K562 (cell line): ENCODE data around the gene DSCAM.

ENCODE experiments used
- CTCF ChIP-seq, 3 experiments: IDR thresholded peaks in 2 of 3; conservative IDR thresholded peaks in 1 of 3; 2 replicates each; pipeline ENCODE4 v1.5.1; 2011 to 2012; ENCODE audit warnings: low read length in 3 of 3, mild to moderate bottlenecking in 3 of 3, control low read depth in 2 of 3, improper control_type of control experiment in 1 of 3, inconsistent platforms in 1 of 3, low read depth in 1 of 3, mixed read lengths in 1 of 3, moderate library complexity in 1 of 3; ENCODE audit not compliant: insufficient read depth in 2 of 3
- ELF4 ChIP-seq: fragments of 450-650 bp; formaldehyde crosslinking; IDR thresholded peaks from 2 replicates; pipeline ENCODE4 v1.4.0; 2022; ENCODE audit warnings: missing genetic modification characterization
- EZH2 ChIP-seq: IDR thresholded peaks from 2 replicates; pipeline ENCODE4 v1.6.1; 2012; ENCODE audit warnings: low read depth, mild to moderate bottlenecking, inconsistent platforms, low read length, borderline replicate concordance
- FOXK2 ChIP-seq, 2 experiments: fragments of 450-650 bp; IDR thresholded peaks in 1 of 2; conservative IDR thresholded peaks in 1 of 2; 2 replicates each; pipeline ENCODE4 v1.6.1; 2016; ENCODE audit warnings: low read depth in 2 of 2, mild to moderate bottlenecking in 1 of 2
- NFATC3 ChIP-seq: fragments of 450-650 bp; IDR thresholded peaks from 2 replicates; pipeline ENCODE4 v1.6.1; 2017; ENCODE audit warnings: mild to moderate bottlenecking
- POLR2A ChIP-seq: fragments of 450-650 bp; conservative IDR thresholded peaks from 2 replicates; pipeline ENCODE4 v1.6.1; 2016
- RFX5 ChIP-seq: IDR thresholded peaks from 2 replicates; pipeline ENCODE4 v1.6.1; 2011; ENCODE audit warnings: low read depth, mild to moderate bottlenecking, improper control_type of control experiment, low read length
- RNF2 ChIP-seq: sonication (generic); IDR thresholded peaks from 2 replicates; pipeline ENCODE4 v1.6.1; 2016
- TCF7L2 ChIP-seq: fragments of 150-350 bp; IDR thresholded peaks from 2 replicates; pipeline ENCODE4 v1.6.1; 2016; ENCODE audit warnings: low read depth, mild to moderate bottlenecking, low read length, moderate library complexity
- TEAD1 ChIP-seq, 2 experiments: fragments of 450-650 bp in 1 of 2; sonication (generic) in 1 of 2; formaldehyde crosslinking; IDR thresholded peaks; 2 replicates each; pipeline versions ENCODE4 v1.4.0 to v1.8.0; 2020 to 2022; ENCODE audit warnings: mild to moderate bottlenecking in 2 of 2, missing genetic modification reagents in 1 of 2
- ZNF121 ChIP-seq: sonication (generic); formaldehyde crosslinking; conservative IDR thresholded peaks from 2 replicates; pipeline ENCODE4 v1.8.0; 2022; ENCODE audit warnings: missing genetic modification reagents
- TF ChIP-seq, protein P1 (sequence below): fragments of 450-650 bp; conservative IDR thresholded peaks from 2 replicates; pipeline ENCODE4 v1.6.1; 2016; ENCODE audit warnings: missing genetic modification characterization, low read depth, mild to moderate bottlenecking, control low read depth, missing compliant biosample characterization
- TF ChIP-seq, protein P2 (sequence below): fragments of 450-650 bp; IDR thresholded peaks from 2 replicates; pipeline ENCODE4 v1.6.1; 2018; ENCODE audit not compliant: partially characterized antibody

GRCh38 chr21:40641042-40641441, 205.9 kb downstream of the DSCAM start:
- no peak for TF ChIP-seq RNF2
- no peak for TF ChIP-seq EZH2
- no peak for TF ChIP-seq TCF7L2
- no peak for TF ChIP-seq TEAD1 (CRISPR knock-in tag; IDR thresholded peaks at IDR 0.05)
- TF ChIP-seq, protein P1, sequence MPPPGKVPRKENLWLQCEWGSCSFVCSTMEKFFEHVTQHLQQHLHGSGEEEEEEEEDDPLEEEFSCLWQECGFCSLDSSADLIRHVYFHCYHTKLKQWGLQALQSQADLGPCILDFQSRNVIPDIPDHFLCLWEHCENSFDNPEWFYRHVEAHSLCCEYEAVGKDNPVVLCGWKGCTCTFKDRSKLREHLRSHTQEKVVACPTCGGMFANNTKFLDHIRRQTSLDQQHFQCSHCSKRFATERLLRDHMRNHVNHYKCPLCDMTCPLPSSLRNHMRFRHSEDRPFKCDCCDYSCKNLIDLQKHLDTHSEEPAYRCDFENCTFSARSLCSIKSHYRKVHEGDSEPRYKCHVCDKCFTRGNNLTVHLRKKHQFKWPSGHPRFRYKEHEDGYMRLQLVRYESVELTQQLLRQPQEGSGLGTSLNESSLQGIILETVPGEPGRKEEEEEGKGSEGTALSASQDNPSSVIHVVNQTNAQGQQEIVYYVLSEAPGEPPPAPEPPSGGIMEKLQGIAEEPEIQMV (tag), result no peak
- no peak for TF ChIP-seq ZNF121
- TF ChIP-seq CTCF (IDR thresholded peaks at IDR 0.05 in 2 of 3, conservative IDR thresholded peaks at IDR 0.05 in 1 of 3; ENCODE audit: insufficient read depth in 2 of 3, low read depth in 1 of 3, low read length in 3 of 3), result no peak
- no peak for TF ChIP-seq FOXK2 (conservative IDR thresholded peaks at IDR 0.05 in 1 of 2, IDR thresholded peaks at IDR 0.05 in 1 of 2; ENCODE audit: low read depth in 2 of 2)
- TF ChIP-seq, protein P2, sequence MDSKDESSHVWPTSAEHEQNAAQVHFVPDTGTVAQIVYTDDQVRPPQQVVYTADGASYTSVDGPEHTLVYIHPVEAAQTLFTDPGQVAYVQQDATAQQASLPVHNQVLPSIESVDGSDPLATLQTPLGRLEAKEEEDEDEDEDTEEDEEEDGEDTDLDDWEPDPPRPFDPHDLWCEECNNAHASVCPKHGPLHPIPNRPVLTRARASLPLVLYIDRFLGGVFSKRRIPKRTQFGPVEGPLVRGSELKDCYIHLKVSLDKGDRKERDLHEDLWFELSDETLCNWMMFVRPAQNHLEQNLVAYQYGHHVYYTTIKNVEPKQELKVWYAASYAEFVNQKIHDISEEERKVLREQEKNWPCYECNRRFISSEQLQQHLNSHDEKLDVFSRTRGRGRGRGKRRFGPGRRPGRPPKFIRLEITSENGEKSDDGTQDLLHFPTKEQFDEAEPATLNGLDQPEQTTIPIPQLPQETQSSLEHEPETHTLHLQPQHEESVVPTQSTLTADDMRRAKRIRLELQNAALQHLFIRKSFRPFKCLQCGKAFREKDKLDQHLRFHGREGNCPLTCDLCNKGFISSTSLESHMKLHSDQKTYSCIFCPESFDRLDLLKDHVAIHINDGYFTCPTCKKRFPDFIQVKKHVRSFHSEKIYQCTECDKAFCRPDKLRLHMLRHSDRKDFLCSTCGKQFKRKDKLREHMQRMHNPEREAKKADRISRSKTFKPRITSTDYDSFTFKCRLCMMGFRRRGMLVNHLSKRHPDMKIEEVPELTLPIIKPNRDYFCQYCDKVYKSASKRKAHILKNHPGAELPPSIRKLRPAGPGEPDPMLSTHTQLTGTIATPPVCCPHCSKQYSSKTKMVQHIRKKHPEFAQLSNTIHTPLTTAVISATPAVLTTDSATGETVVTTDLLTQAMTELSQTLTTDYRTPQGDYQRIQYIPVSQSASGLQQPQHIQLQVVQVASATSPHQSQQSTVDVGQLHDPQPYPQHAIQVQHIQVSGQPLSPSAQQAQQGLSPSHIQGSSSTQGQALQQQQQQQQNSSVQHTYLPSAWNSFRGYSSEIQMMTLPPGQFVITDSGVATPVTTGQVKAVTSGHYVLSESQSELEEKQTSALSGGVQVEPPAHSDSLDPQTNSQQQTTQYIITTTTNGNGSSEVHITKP, result no peak
- no peak for TF ChIP-seq POLR2A
- no peak for TF ChIP-seq ELF4 (CRISPR knock-in tag)
- no peak for TF ChIP-seq NFATC3
- no peak for TF ChIP-seq RFX5
